ENCODE measurements around the gene FADS1.

The FADS1 gene

DNA sequence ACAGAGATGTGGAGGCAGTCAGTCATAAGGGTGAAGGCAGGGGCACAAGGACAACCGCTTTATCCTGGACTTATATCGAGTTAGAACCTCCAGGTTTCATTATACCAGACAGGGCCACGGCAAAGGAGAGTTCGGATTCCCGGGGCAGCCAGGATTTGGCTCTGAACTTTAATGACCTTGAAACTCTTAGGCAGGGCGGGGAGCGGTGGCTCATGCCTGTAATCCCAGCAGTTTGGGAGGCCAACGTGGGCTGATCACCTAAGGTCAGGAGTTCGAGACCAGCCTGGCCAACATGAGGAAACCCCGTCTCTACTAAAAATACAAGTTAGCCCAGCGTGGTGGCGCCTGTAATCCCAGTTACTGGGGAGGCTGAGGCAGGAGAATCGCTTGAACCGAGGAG, 65.4 kb downstream of the FADS1 start:
- FAIRE-seq: no peak
- TF ChIP-seq TAF1 (IDR thresholded peaks at IDR 0.05; ENCODE audit: borderline replicate concordance, low read depth, low read length): no peak
- no peak for TF ChIP-seq POLR2A (IDR thresholded peaks at IDR 0.05; ENCODE audit: low read depth, low read length)
- TF ChIP-seq POLR2AphosphoS5 (IDR thresholded peaks at IDR 0.05; ENCODE audit: low read depth, low read length): no peak
- DNase-seq (ENCODE audit: insufficient read length): no peak

DNA sequence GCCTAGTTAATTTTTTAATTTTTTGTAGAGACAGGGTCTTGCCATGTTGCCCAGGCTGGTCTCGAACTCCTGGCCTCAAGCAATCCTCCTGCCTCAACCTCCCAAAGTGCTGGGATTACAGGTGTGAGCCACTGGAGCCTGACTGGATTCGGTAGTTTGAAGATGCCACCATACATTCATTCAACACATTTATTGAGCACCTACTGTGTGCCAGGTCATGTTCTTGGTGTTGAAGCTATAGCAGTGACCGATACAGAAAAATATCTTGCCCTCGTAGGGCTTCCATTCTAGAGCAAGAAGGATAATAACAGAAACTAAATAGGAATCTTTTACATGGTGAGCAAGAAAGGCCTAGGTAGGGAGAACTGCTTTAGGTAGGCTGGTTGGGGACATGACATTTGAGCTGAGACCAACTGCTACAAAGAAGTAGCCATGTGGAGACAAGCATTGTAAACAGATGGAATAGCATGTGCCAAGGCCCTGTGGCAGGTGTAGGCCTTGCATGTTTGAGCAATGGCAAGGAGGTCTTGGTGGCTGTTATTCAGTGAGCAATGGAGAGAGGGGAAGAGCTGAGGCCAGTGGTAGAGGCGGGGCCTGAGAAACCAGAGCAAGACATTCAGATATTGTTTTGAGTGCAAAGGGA, 66.1 kb downstream of the FADS1 start:
- no peak for TF ChIP-seq TAF1 (IDR thresholded peaks at IDR 0.05; ENCODE audit: borderline replicate concordance, low read depth, low read length)
- TF ChIP-seq POLR2AphosphoS5 (IDR thresholded peaks at IDR 0.05; ENCODE audit: low read depth, low read length): no peak
- no peak for DNase-seq (ENCODE audit: insufficient read length)
- no peak for FAIRE-seq

Data from GM12892 (cell line).